T-helper 17 cell (primary cell): ENCODE data around the gene ACRBP. TPM values are rescaled to one million over a fixed set of nuclear protein-coding genes. Genes with fewer than 3 reads are reported as not detected.
A peak's percentile ranks its signal among the peaks of the same experiment; 100 is the strongest.
"Not testable (repeated sequence)": the region's sequence is repeated elsewhere in the genome, so short reads cannot be mapped to it uniquely, and the experiment has no call there.

Experiments used
- ATAC-seq: fragments of 150-1000 bp; cut with Tn5 transposase; 2 replicates; pipeline ENCODE4 v1.10.0; 2021; ENCODE audit warnings: mild to moderate bottlenecking, moderate library complexity
- DNase-seq, 3 donors: peaks; one replicate each; pipeline versions ENCODE4 v3.0.0 to v3.0.0-alpha.2; 2020 to 2021
- H3K9me3 ChIP-seq: one replicate; pipeline ENCODE4 v1.7.0; 2013; ENCODE audit warnings: low read length, mild to moderate bottlenecking; ENCODE audit not compliant: control insufficient read depth, poor library complexity, severe bottlenecking
- H3K27ac Mint-ChIP-seq: one replicate; pipeline ENCODE4 v1.8.0; 2022; ENCODE audit warnings: mild to moderate bottlenecking, moderate library complexity, mixed read lengths
- H3K27me3 Mint-ChIP-seq: one replicate; pipeline ENCODE4 v1.8.0; 2022; ENCODE audit warnings: mixed read lengths
- H3K36me3 Mint-ChIP-seq: one replicate; pipeline ENCODE4 v1.8.0; 2022; ENCODE audit warnings: low read depth, mixed read lengths
- H3K4me1 Mint-ChIP-seq: one replicate; pipeline ENCODE4 v1.8.0; 2022; ENCODE audit warnings: mild to moderate bottlenecking, mixed read lengths
- H3K4me3 Mint-ChIP-seq: one replicate; pipeline ENCODE4 v1.8.0; 2022; ENCODE audit warnings: mild to moderate bottlenecking, moderate library complexity, mixed read lengths
- total RNA-seq, 4 donors: library from RNA in 2 of 4; stranded (reverse) in 2 of 4; gene quantifications; one replicate each; pipeline ENCODE4 v1.2.3 and lab custom pipeline; 2022 to 2026

ACRBP gene
- total RNA-seq, 2 donors from 2014 or later, result 3.4 to 90.0 TPM

GRCh38 chr12:6605421-6606330, 41.6 kb downstream of the ACRBP start:
- ATAC-seq, result peak; percentile 29
- Mint-ChIP-seq H3K36me3 (peaks cover 9% of the 10 kb centered on the region), H3K4me3 (no peak overlapping the region), H3K27ac (no peak overlapping the region), H3K4me1 (peaks cover 44% of the 10 kb centered on the region), H3K27me3 (no peaks in the 10 kb centered on the region)
- peak in 2 of 3 donors; percentile 20 to 42 for DNase-seq
- H3K9me3 ChIP-seq, result no peaks in the 10 kb centered on the region

DNA sequence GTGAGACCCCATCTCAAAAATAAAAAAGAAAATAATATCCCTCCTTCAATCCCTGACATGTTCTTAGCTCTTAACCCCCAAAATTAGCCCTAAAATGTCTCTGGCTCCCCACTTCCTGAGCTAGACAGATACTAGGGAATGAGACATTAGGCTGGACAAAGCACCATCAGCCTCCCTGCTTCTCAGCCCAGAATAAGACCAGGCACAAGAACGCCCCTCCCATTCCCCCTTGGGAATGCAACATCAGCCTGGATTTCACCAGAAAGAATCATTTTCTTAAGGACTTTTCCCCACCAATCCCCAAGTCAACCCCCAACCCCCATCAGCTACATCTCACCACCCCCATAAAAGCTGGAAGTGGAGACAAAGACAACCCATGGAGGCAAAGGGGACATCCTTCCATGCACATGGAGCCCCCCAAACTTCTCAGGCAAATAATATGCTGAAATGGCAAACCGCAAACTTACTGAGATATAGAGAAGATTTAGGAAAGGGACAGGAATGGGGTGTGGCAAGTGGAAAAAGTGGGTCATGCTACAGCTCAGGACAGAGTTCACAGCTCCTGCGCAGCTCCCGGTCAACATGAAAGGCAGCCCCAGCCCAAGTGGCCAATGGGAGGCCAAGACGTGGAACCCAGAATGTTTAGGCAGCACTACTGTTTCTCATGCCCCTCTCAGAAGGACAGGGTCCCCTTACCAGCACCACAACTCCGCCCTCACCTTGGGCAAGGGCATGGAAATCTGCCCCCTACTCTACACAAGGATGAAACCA, 42.8 kb downstream of the ACRBP start:
- peaks cover 9% of the 10 kb centered on the region for H3K36me3 Mint-ChIP-seq
- no peak overlapping the region for H3K27ac Mint-ChIP-seq
- DNase-seq (no peak), ATAC-seq (no peak)
- H3K4me3 Mint-ChIP-seq, result no peak overlapping the region
- H3K27me3 Mint-ChIP-seq, result no peaks in the 10 kb centered on the region
- no peaks in the 10 kb centered on the region for H3K9me3 ChIP-seq
- peaks cover 47% of the 10 kb centered on the region for H3K4me1 Mint-ChIP-seq

GRCh38 chr12:6603095-6603567, 44.1 kb downstream of the ACRBP start:
- H3K9me3 ChIP-seq, result no peaks in the 10 kb centered on the region
- H3K4me1 Mint-ChIP-seq, result peaks cover 47% of the 10 kb centered on the region
- H3K27ac Mint-ChIP-seq, result no peak overlapping the region
- DNase-seq (peak in 1 of 3 donors; percentile 35), ATAC-seq (no peak)
- no peaks in the 10 kb centered on the region for H3K27me3 Mint-ChIP-seq
- H3K4me3 Mint-ChIP-seq, result no peak overlapping the region
- H3K36me3 Mint-ChIP-seq, result peaks cover 9% of the 10 kb centered on the region

DNA sequence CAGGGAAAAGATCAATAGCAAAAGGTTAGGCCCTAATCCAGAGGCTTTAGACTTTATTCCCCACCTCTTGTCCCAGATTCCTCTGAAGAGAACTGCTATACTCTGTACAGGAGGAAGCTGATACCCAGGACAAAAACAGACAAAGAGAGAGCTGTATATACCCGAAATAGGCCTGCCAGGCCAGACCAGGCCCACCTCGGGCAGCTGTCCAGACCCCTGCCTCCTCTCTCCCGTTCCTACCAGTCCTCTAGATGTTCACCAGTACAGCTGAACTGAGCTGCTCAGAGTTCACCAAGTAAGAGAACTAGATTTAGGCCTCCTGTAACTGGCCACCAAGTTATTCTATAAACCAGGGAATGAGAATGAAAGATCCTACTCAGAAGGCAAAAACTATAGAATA, 44.7 kb downstream of the ACRBP start:
- Mint-ChIP-seq H3K4me3 (peak overlapping the region; percentile 52), H3K4me1 (peaks cover 51% of the 10 kb centered on the region), H3K27ac (no peak overlapping the region), H3K27me3 (no peaks in the 10 kb centered on the region), H3K36me3 (peaks cover 11% of the 10 kb centered on the region)
- DNase-seq, result no peak
- ATAC-seq, result no peak
- H3K9me3 ChIP-seq, result no peaks in the 10 kb centered on the region

- H3K9me3 ChIP-seq, H3K27me3 Mint-ChIP-seq, DNase-seq, ATAC-seq, H3K4me3 Mint-ChIP-seq: not testable (repeated sequence)
- Mint-ChIP-seq H3K36me3 (peaks cover 20% of the 10 kb centered on the region), H3K4me1 (peaks cover 25% of the 10 kb centered on the region), H3K27ac (peak overlapping the region; percentile 83)
These were observed 51.6 kb downstream of the ACRBP start for GRCh38 chr12:6595673-6596072.

DNA sequence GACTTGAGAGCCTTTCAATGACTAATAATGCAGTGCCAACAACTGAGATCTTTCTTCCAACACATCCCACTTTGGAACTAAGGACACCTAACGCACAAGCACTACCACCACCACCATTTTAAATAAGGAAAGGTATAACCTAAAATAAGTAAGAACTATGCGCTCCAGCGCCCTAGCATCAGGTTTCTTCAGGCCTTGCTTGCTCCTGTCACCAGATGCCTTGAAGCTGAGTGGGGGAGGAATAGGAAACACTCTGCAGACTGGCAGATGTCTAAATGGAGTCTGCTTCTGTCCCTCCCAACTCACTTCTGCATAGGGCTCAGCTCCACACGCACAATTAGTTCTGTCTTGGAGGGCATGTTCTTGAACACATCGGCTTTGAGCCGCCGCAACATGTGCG, 55.1 kb downstream of the ACRBP start:
- H3K27ac Mint-ChIP-seq, result peak overlapping the region; percentile 66
- DNase-seq (no peak), ATAC-seq (peak; percentile 18)
- no peak overlapping the region for H3K4me3 Mint-ChIP-seq
- H3K4me1 Mint-ChIP-seq, result peaks cover 16% of the 10 kb centered on the region
- peaks cover 26% of the 10 kb centered on the region for H3K36me3 Mint-ChIP-seq
- H3K27me3 Mint-ChIP-seq, result no peaks in the 10 kb centered on the region
- H3K9me3 ChIP-seq, result no peaks in the 10 kb centered on the region

Other genes with a start within 250 kb of the ACRBP start
- gene CD27, start 202.5 kb downstream of the ACRBP start, total RNA-seq, result 10 to 100 TPM; 66.7 to 76.1 TPM
- gene TAPBPL, start 195.4 kb downstream of the ACRBP start, total RNA-seq, result 10 to 100 TPM; 19.6 to 23.1 TPM
- 10 to 100 TPM; 33.1 to 38.5 TPM for gene VAMP1, start 176.8 kb downstream of the ACRBP start, total RNA-seq
- 10 to 100 TPM; 36.6 to 42.2 TPM for gene MRPL51, start 154.2 kb downstream of the ACRBP start, total RNA-seq
- 10 to 100 TPM; 16.9 to 24.3 TPM for gene NCAPD2, start 153.3 kb downstream of the ACRBP start, total RNA-seq
- 100 to 1,000 TPM; 640 to 695 TPM for gene GAPDH, start 112.9 kb downstream of the ACRBP start, total RNA-seq
- gene IFFO1, start 91.4 kb downstream of the ACRBP start, total RNA-seq, result 10 to 100 TPM; 29.3 to 37.3 TPM
- gene NOP2, start 79.1 kb downstream of the ACRBP start, total RNA-seq, result 100 to 1,000 TPM in 1 of 2 donors, 10 to 100 TPM in 1; 90.0 to 122 TPM
- gene CHD4, start 40.1 kb downstream of the ACRBP start, total RNA-seq, result 100 to 1,000 TPM; 461 to 574 TPM
- 1 to 10 TPM; 2.9 to 8.1 TPM for gene LPAR5, start 11.5 kb downstream of the ACRBP start, total RNA-seq
- gene ING4, start 15.7 kb upstream of the ACRBP start, total RNA-seq, result 10 to 100 TPM; 28.1 to 29.3 TPM
- gene ZNF384, start 41.9 kb upstream of the ACRBP start, total RNA-seq, result 10 to 100 TPM; 62.9 to 66.3 TPM
- gene PIANP, start 53.4 kb upstream of the ACRBP start, total RNA-seq, result 1 to 10 TPM; 1.3 to 1.9 TPM
- gene COPS7A, start 76.6 kb upstream of the ACRBP start, total RNA-seq, result 10 to 100 TPM; 13.9 to 17.9 TPM
- 100 to 1,000 TPM; 104 to 108 TPM for gene MLF2, start 105.7 kb upstream of the ACRBP start, total RNA-seq
- gene PTMS, start 118.9 kb upstream of the ACRBP start, total RNA-seq, result 10 to 100 TPM in 1 of 2 donors, 1 to 10 TPM in 1; 7.0 to 12.0 TPM
- 1 to 10 TPM; 3.8 to 4.6 TPM for gene LAG3, start 125.1 kb upstream of the ACRBP start, total RNA-seq
- 100 to 1,000 TPM; 187 to 205 TPM for gene CD4, start 142.1 kb upstream of the ACRBP start, total RNA-seq
- under 1 TPM in 1 of 2 donors, not detected in 1; 0.63 TPM for gene GPR162, start 174.4 kb upstream of the ACRBP start, total RNA-seq
- 1 to 10 TPM in 1 of 2 donors, under 1 TPM in 1; 0.97 to 1.3 TPM for gene P3H3, start 181.0 kb upstream of the ACRBP start, total RNA-seq
- under 1 TPM; 0.26 to 0.45 TPM for gene GNB3, start 193.5 kb upstream of the ACRBP start, total RNA-seq
- gene CDCA3, start 203.9 kb upstream of the ACRBP start, total RNA-seq, result under 1 TPM; 0.65 to 0.87 TPM
- 10 to 100 TPM; 65.7 to 76.1 TPM for gene USP5, start 204.7 kb upstream of the ACRBP start, total RNA-seq
- gene TPI1, start 220.1 kb upstream of the ACRBP start, total RNA-seq, result 100 to 1,000 TPM; 140 to 144 TPM
- 1 to 10 TPM; 6.7 to 8.7 TPM for gene SPSB2, start 225.9 kb upstream of the ACRBP start, total RNA-seq